DMS114 treated with DMSO at 0.1 percent for 48 hours (cell line): ENCODE results near the gene WBP2.
"Not testable (repeated sequence)": the region's sequence is repeated elsewhere in the genome, so short reads cannot be mapped to it uniquely, and the experiment has no call there.

ENCODE experiments used
- DNase-seq: peaks from one replicate; lab custom pipeline; 2025; ENCODE audit not compliant: unreplicated experiment; lab: John Stamatoyannopoulos, UW

The WBP2 gene

GRCh38 chr17:75889454-75889853 is 34.3 kb upstream of the WBP2 start:
- DNase-seq = no peak

DNA sequence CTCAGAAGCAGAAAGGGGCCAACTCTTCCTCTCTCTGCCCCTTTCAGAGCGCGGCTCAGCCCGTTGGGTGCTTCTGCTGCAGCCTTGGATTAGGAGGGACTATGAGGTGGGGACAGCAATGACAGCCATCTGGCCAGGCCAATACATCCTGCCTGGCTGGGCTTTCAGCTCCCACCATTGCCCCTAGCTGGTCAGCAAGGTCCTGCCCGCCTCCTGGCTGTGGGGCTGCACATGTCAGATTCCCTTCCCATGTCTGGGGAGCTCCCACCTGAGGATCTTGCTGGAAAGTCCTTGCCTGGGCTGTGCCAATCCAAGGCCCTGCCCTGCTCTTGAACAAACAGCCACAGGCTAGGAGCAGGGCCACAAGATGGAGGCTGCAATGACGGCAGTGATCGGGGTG is 33.3 kb upstream of the WBP2 start:
- no peak for DNase-seq

DNA sequence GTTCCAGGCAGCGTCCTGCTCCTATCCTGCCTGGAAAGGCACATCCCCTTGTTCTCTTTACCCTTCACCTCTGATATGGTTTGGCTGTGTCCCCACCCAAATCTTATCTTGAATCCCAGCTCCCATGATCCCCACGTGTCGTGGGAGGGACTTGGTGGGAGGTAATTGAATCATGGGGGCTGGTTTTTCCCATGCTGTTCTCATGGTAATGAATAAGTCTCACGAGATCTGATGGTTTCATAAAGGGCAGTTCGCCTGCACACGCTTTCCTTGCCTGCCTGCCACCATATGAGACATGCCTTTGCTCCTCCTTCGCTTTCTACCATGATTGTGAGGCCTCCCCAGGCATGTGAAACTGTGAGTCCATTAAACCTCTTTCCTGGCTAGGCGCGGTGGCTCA is 30.7 kb upstream of the WBP2 start:
- DNase-seq = not testable (repeated sequence)

DNA sequence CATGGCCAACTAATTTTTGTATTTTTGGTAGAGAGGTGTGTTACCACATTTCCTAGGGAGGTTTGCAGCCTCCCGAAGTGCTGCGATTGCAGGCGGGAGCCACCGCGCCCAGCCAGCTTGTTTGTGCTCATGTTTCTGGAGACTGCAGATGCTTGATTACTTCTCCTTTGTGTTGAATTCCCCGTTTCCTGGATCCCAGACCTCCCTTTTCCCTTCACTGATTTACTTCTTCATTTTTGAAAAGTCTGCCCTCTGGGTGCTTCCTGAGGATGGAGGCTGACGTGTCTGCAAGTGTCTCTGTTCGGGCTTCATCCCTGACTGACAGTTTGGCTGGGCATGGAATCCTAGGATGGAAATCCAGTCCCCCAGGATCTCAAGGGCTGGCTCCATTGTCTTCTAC is 30.3 kb upstream of the WBP2 start:
- no peak for DNase-seq

GRCh38 chr17:75881678-75882454 is 26.7 kb upstream of the WBP2 start:
- DNase-seq = no peak

GRCh38 chr17:75880266-75880665 is 25.1 kb upstream of the WBP2 start:
- no peak for DNase-seq

DNA sequence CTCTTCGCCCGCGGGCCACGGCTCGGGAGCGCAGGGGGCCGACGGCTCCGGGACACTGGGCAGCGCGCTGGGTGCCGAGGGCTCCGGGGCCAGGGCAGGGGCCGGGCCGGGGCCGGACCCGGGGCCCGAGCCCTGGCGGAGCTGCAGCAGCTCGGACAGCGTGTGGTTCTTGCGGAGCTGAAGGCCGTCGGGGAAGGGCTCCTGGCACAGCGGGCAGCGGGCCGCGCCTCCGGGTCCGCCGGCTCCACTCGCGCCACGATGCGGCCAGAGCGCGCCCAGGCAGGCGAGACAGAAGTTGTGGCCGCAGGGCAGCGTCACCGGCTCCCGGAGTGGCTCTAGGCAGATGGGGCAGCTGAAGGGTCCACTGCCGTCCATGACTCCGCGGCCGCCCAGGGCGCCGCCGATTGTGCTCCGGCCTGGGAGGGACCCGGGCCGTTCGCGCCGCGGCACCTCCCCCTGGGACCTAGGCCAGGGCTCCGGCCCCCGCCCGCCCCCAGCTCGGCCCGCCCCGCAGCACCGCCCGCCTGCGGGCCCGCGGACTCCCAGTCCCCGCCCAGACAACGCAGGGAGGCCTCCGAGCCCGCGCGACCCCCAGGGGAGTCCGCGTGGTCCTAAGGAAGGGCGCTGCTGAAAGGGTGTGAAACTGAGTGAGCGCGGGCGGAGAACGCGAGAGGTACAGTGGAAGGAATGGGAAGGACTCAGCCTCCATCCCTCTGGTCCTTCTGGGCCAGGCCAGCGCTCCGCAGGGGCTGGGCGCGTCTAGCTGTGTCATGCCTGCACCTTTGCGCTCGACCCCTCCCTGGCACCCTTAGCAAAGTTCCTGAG is 23.3 kb upstream of the WBP2 start, which contains the start of gene TRIM47:
TRIM47 (minus strand) TSS at position 408 of the 825 bp plus-strand sequence; CDS start at position 375, 33 bp downstream.
- peak; percentile 50 for DNase-seq

- DNase-seq = peak; percentile 22
These were observed 22.6 kb upstream of the WBP2 start for GRCh38 chr17:75877752-75878173.

- DNase-seq = no peak
These were observed 22.0 kb upstream of the WBP2 start for GRCh38 chr17:75876938-75877751.

DNA sequence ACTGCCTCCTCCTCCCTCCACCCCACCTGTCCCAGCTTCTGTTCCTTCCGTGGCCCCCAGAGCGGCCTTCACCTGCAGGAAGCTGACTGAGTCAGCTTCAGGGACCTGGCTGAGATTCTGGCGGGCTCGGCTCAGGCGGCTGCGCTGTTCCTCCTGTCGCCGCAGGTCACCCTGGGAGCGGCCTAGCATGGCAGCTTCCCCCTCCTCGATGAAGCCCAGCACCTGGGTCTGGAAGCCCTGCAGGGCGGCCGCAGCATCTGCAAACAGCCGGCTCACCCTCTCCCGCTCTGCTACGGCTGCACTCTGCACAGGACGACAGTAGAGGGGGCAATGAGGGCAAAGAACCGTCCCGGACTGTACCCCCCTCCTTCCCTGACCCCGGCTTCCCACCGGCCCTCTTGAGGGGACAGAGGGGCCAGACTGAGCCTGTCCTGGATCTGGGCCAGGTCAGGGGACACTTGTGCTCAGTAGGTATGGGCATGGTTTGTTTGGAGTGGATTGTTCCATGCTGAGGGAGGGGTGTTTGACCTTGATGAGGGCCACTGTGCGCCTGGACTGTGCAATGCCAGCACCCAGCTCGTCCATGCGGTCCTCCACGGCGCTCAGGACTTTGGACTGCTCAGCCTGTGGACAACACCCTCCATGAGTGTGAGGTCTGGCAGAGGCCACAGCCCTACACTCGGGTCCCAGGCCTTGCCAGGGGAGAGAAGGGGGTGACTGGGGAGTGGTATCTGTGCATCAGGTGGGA is 21.2 kb upstream of the WBP2 start:
- DNase-seq = no peak

GRCh38 chr17:75875940-75876189 is 20.7 kb upstream of the WBP2 start:
- no peak for DNase-seq

- DNase-seq = no peak
These were observed 20.2 kb upstream of the WBP2 start for GRCh38 chr17:75875182-75875939.

GRCh38 chr17:75874323-75875181 is 19.4 kb upstream of the WBP2 start:
- no peak for DNase-seq

GRCh38 chr17:75873587-75874322 is 18.6 kb upstream of the WBP2 start:
- DNase-seq = no peak

DNA sequence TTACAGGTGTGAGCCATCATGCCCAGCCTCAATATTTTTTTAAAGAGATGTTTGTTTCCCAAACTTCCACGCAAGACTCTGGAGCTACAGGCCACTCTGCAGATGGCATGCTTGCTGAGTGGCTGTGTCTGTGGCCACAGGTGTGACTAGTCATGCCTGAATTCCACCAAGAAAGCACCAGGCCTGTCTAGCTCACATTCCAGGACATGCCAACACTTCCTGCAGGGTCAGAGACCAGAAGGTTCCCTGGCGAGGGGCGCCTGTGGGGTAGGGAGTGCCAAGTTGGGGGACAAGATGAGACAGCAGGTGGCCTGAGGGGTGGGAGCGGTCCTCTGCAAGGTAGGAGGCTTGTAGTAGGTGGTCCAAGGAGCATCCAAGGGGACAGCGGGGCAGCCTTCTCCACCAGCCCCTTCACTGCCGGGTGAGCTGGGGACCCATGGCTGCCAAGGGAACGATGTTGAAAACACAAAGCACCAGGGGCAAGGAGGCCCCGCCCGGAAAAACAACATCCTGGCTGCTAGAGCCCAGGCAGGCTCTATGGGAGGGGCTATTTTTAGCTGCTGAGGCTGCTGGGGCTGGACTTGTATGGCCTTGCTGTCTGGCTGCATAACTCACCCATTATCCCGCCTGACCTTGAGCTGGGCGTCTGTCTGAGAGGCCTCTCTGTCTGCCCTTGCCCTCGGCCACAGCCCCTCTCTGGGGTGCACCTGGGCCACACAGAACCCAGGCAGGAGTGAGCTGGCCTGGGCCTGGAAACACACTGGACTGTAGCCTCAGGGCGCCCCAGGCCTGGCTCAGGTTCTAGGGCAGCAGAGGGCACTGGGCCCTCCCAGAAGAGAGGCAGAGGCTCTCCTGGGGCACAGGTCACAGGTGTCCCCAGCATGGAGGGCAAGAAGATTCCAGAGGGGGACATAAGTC is 17.6 kb upstream of the WBP2 start:
- no peak for DNase-seq

DNA sequence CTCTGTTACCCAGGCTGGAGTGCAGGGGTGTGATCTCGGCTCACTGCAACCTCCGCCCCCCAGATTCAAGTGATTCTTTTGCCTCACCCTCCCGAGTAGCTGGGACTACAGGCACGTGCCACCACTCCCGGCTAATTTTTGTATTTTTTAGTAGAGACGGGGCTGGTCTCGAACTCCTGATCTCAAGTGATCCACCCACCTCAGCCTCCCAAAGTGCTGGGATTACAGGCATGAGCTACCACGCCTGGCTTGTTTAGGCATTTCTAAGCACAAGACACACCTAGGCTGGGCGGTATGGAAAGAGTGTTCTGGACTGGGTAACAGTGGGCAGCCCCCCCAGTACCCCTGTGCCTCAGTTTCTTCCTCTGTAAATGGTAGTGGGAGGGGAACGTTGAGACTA is 15.1 kb upstream of the WBP2 start:
- not testable (repeated sequence) for DNase-seq
